DND-41 (cell line): ENCODE data around the gene WDR44.

Experiments
- CTCF ChIP-seq: IDR thresholded peaks from 2 replicates; pipeline ENCODE4 v1.5.1; 2012; ENCODE audit warnings: borderline replicate concordance, low read length, moderate library complexity, mild to moderate bottlenecking; ENCODE audit not compliant: poor library complexity, severe bottlenecking; ENCODE audit errors: extremely low read depth
- EZH2 ChIP-seq: IDR thresholded peaks from 3 replicates; pipeline ENCODE4 v1.6.1; 2012; ENCODE audit warnings: borderline replicate concordance, low read depth, mild to moderate bottlenecking, moderate library complexity, low read length, inconsistent platforms; ENCODE audit not compliant: severe bottlenecking

- TF ChIP-seq CTCF (no peak), EZH2 (no peak)
Observed at GRCh38 chrX:118364261-118364660, 18.4 kb downstream of the WDR44 start.
